AG04450 (cell line): Measurements from ENCODE around the gene SLC7A10. TPM values are rescaled to one million over a fixed set of nuclear protein-coding genes. Genes with fewer than 3 reads are reported as not detected.
"Not testable (repeated sequence)": the region's sequence is repeated elsewhere in the genome, so short reads cannot be mapped to it uniquely, and the experiment has no call there.

Experiments
- CTCF ChIA-PET: fragments of 300-600, 350-600 bp; formaldehyde crosslinking; extraction: SDS; loops from one replicate; lab custom pipeline; 2022; ENCODE audit warnings: antibody characterized with exemption, inconsistent platforms; lab: Charles Lee
- POLR2A ChIA-PET: fragments of 350-600 bp; formaldehyde crosslinking; extraction: SDS; loops from one replicate; lab custom pipeline; 2021; ENCODE audit warnings: antibody characterized with exemption, inconsistent platforms; lab: Yijun Ruan, JAX
- DNase-seq: peaks from one replicate; pipeline ENCODE4 v3.0.0-alpha.2; 2011; ENCODE audit warnings: low read depth, low spot score
- H3K27ac ChIP-seq: one replicate; pipeline ENCODE4 v1.5.1; 2012; ENCODE audit warnings: low read depth, low read length, control low read depth
- H3K27me3 ChIP-seq: one replicate; pipeline ENCODE4 v1.6.0; 2012; ENCODE audit warnings: low read length; ENCODE audit not compliant: control insufficient read depth, insufficient read depth
- H3K4me3 ChIP-seq: 2 replicates; pipeline ENCODE4 v1.5.1; 2011; ENCODE audit warnings: mild to moderate bottlenecking, low read depth, low read length, control low read depth
- H3K9me3 ChIP-seq: 2 replicates; pipeline ENCODE4 v1.5.1; 2012; ENCODE audit warnings: low read length; ENCODE audit not compliant: control insufficient read depth, insufficient read depth
- CTCF ChIP-seq: IDR thresholded peaks from 2 replicates; pipeline ENCODE4 v1.5.1; 2011; ENCODE audit warnings: low read depth, low read length, control low read depth, inconsistent platforms
- polyA plus RNA-seq: library from polyadenylated mRNA; depleted of rRNA; stranded (reverse); fragments of >200 nt; gene quantifications from 2 replicates; pipeline ENCODE4 v1.2.3, GENCODE V29; 2011

Gene SLC7A10
- polyA plus RNA-seq, 1 experiment, result not detected

GRCh38 chr19:33171916-33172359 is 53.7 kb downstream of the SLC7A10 start:
- CTCF ChIA-PET, result interaction anchor here (1.0 to 4.8 kb wide), 2 partner anchors 12 to 28 kb away, joined by 3 to 23 read pairs; no protein-coding TSS in a partner anchor
- no peak for TF ChIP-seq CTCF
- POLR2A ChIA-PET, result no interaction called here
- Histone ChIP-seq H3K9me3 (peaks cover 4% of the 10 kb centered on the region; the same call in 1 of the 2 replicates), H3K27ac (no peak overlapping the region), H3K4me3 (no peak overlapping the region), H3K27me3 (no peaks in the 10 kb centered on the region)
- no peak for DNase-seq

GRCh38 chr19:33171222-33171795 is 54.3 kb downstream of the SLC7A10 start:
- Histone ChIP-seq H3K9me3 (peaks cover 4% of the 10 kb centered on the region; the same call in 1 of the 2 replicates), H3K4me3 (no peak overlapping the region), H3K27me3 (no peaks in the 10 kb centered on the region), H3K27ac (no peak overlapping the region)
- DNase-seq, result no peak
- CTCF ChIA-PET, result interaction anchor here (4.8 kb wide), 1 partner anchor 13 kb away, joined by 23 read pairs; no protein-coding TSS in a partner anchor
- POLR2A ChIA-PET, result no interaction called here
- TF ChIP-seq CTCF, result no peak

GRCh38 chr19:33168528-33168927 is 57.1 kb downstream of the SLC7A10 start:
- no peak for DNase-seq
- ChIA-PET POLR2A (no interaction called here), CTCF (interaction anchor here (4.8 kb wide), 1 partner anchor 16 kb away, joined by 23 read pairs; no protein-coding TSS in a partner anchor)
- Histone ChIP-seq H3K9me3 (peaks cover 4% of the 10 kb centered on the region; the same call in 1 of the 2 replicates), H3K27me3 (no peaks in the 10 kb centered on the region), H3K27ac (no peak overlapping the region), H3K4me3 (no peak overlapping the region)
- no peak for TF ChIP-seq CTCF

GRCh38 chr19:33167438-33167837 is 58.2 kb downstream of the SLC7A10 start:
- CTCF ChIA-PET, result no interaction called here
- POLR2A ChIA-PET, result no interaction called here
- no peak for DNase-seq

GRCh38 chr19:33166037-33166436 is 59.6 kb downstream of the SLC7A10 start:
- ChIA-PET POLR2A (interaction anchor here (0.6 kb wide), 1 partner anchor 10 kb away, joined by 3 read pairs; no protein-coding TSS in a partner anchor), CTCF (interaction anchor here (0.7 to 0.8 kb wide), 3 partner anchors 22 to 832 kb away, joined by 4 to 7 read pairs (median 5); no protein-coding TSS in a partner anchor)
- H3K4me3 ChIP-seq, H3K27me3 ChIP-seq, H3K9me3 ChIP-seq, H3K27ac ChIP-seq, DNase-seq: not testable (repeated sequence)

More at GRCh38 chr19:33167438-33167837, 58.2 kb downstream of the SLC7A10 start:
- H3K4me3 ChIP-seq, result no peak overlapping the region
- no peak overlapping the region for H3K27ac ChIP-seq
- TF ChIP-seq CTCF, result no peak
- no peaks in the 10 kb centered on the region for H3K27me3 ChIP-seq
- H3K9me3 ChIP-seq, result peaks cover 4% of the 10 kb centered on the region; the same call in 1 of the 2 replicates
